Fibroblast of gingiva (primary cell): ENCODE data around the gene ARL8B.
"Not testable (repeated sequence)": the region's sequence is repeated elsewhere in the genome, so short reads cannot be mapped to it uniquely, and the experiment has no call there.

Experiments
- DNase-seq: peaks from one replicate; pipeline ENCODE4 v3.0.0-alpha.2; 2011; ENCODE audit warnings: low read depth

Gene ARL8B

GRCh38 chr3:5112043-5112442, 10.0 kb upstream of the ARL8B start:
- DNase-seq = no peak

- not testable (repeated sequence) for DNase-seq
Measured at GRCh38 chr3:5113726-5114125, 8.4 kb upstream of the ARL8B start.

GRCh38 chr3:5115506-5116162, 6.5 kb upstream of the ARL8B start:
- DNase-seq = peak; percentile 5

DNA sequence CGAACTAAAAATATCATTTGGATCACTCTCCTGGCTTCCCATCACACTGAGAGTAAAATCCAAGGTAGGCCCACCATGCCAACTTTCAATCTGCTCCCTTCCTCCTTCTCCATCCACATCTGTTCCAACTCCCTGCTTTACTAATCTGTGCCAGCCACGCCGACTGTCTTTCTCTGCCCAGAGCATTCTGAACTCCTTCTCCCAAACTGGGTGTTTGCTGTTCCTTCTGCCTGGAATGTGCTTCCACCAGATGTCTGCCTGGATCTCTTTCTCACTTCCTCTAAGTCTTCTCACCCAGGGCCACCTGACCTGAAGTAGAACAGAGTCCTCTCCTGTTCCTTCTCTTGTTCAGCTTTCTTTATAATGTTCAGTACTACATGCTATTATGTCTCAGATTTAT, 5.6 kb upstream of the ARL8B start:
- DNase-seq = no peak

DNA sequence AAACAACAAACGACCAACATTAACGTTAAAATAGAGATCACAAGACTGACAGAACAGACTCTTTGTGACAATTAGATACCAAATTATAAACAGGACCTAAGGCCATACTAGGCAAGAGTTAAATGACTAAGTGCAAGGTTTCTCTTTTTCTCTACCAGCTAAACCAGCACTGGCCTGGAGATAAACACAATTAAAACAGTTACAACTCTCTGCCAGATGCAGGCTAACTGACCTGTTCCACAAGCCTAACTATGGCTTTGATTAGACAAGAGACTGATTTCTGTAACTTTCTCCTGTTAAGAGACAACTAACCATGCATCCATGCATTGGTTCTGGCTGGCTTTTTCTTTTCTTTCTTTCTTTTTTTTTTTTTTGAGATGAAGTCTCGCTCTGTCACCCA, 1.6 kb upstream of the ARL8B start:
- DNase-seq = no peak

GRCh38 chr3:5122741-5123706, 932 bp downstream of the ARL8B start:
- DNase-seq = peak; percentile 91

DNA sequence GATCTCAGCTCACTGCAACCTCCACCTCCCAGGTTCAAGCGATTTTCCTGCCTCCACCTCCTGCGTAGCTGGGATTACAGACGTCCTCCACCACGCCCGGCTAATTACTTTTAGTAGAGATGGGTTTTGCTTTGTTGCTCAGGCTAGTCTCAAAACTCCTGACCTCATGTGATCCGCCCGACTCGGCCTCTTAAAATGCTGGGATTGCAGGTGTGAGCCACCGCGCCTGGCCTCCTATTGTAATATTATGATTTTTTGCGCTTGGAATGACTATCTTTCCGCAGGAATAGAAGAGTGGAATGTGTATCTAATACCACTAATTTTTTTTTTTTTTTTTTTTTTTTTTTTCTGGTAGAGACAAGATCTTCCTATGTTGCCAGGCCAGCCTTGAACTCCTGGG, 1.8 kb downstream of the ARL8B start:
- DNase-seq = no peak

GRCh38 chr3:5126586-5126985, 4.5 kb downstream of the ARL8B start:
- DNase-seq = peak; percentile 76

DNA sequence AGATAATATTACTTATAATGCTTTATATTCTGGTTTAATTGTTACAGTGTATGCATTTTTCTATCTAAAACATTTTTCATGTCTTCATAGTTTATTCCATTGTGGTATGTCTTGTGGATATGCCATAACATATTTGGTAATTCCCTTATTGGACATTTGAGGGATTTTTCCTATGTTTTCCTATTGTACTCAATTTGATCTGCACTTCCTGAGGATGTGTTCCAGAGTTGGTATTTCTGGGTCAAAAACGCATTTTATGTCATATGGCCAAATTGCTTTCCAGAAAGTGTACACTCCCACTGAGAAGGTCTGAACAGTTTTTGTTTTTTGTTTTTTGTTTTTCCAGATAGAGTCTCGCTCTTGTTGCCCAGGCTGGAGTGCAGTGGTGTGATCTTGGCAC, 6.8 kb downstream of the ARL8B start:
- no peak for DNase-seq

DNA sequence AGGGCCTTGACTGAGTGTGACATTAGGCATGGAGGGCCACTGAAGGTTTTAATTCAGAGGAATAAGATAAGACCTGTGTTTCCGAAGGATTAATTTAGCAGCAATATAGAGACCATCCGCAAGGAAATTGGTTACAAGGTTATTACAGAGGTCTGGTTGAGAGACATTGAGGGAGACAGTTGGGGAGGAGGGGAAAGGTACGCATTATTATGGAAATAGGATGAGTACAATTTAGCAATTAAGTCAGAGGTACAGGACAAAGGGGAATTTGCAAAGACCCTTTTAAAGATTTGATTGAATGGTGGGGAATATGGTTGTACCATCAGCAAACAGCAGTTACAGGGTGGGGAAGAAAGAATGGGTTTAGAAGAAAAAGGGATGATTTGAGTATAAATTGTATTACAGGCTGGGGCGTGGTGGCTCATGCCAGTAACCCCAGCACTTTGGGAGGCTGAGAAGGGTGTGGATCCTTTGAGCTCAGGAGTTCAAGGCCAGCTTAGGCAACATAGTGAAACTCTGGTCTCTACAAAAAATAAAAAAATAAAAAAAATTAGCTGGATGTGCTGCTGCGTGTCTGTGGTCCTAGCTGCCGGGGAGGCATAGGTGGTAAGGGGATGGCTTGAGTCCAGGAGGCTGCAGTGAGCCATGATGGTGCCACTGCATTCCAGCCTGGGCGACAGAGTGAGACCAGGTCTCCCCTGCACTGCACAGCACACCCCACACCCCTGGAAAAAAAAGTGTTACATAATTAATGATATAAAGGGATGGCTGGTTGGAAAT, 11.3 kb downstream of the ARL8B start:
- DNase-seq = no peak

GRCh38 chr3:5134019-5134391, 11.9 kb downstream of the ARL8B start:
- DNase-seq = no peak

DNA sequence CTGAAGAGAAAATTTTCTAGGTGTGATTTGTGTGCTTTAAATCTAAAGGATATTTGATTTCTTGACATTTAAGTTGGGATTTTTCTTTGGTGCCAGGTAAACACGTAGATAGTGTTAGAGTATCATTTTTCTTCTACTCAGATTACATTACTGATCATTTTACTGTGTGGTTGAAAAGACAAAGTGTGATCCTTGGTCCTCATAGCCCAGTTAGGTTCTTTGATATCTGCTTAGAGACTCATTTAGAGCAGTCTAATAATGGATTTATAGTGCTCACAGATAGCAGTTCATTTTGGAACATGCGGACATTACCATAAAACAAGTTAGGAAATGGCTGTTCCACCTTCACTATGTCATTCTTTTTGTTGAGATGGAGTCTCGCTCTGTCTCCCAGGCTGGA, 12.4 kb downstream of the ARL8B start:
- DNase-seq = no peak

- DNase-seq = no peak
Measured at GRCh38 chr3:5136211-5136918, 14.3 kb downstream of the ARL8B start.

- peak; percentile 42 for DNase-seq
Measured at GRCh38 chr3:5136919-5137429, 14.9 kb downstream of the ARL8B start.

- peak; percentile 65 for DNase-seq
Measured at GRCh38 chr3:5138214-5138981, 16.3 kb downstream of the ARL8B start.

GRCh38 chr3:5140230-5140621, 18.1 kb downstream of the ARL8B start:
- DNase-seq = no peak

GRCh38 chr3:5140839-5141238, 18.7 kb downstream of the ARL8B start:
- DNase-seq = no peak

GRCh38 chr3:5141760-5142159, 19.7 kb downstream of the ARL8B start:
- no peak for DNase-seq

- no peak for DNase-seq
Measured at GRCh38 chr3:5143464-5143863, 21.4 kb downstream of the ARL8B start.

- DNase-seq = no peak
Measured at GRCh38 chr3:5144316-5144994, 22.4 kb downstream of the ARL8B start.
